GM12878 (cell line): ENCODE data around the gene COQ8B. TPM values are rescaled to one million over a fixed set of nuclear protein-coding genes. Genes with fewer than 3 reads are reported as not detected.
A peak's percentile ranks its signal among the peaks of the same experiment; 100 is the strongest.

Source experiments
- ASH2L ChIP-seq: fragments of 300-600, 200-600 bp; sonication (generic); IDR thresholded peaks from 2 replicates; pipeline ENCODE4 v1.6.1; 2017; ENCODE audit warnings: low read depth, mild to moderate bottlenecking, borderline replicate concordance
- BHLHE40 ChIP-seq, 2 experiments: fragments of 450-650 bp in 1 of 2; IDR thresholded peaks; 2 replicates each; pipeline ENCODE4 v1.6.1; 2011 to 2017; ENCODE audit warnings: low read depth in 2 of 2, borderline replicate concordance in 1 of 2, improper control_type of control experiment in 1 of 2, low read length in 1 of 2, mild to moderate bottlenecking in 1 of 2
- BMI1 ChIP-seq: fragments of 450-650 bp; IDR thresholded peaks from 2 replicates; pipeline ENCODE4 v1.6.1; 2016; ENCODE audit warnings: mild to moderate bottlenecking, moderate library complexity, borderline replicate concordance
- BRCA1 ChIP-seq: IDR thresholded peaks from 2 replicates; pipeline ENCODE4 v1.6.1; 2011; ENCODE audit warnings: low read depth, low read length, improper control_type of control experiment
- CREM ChIP-seq: IDR thresholded peaks from 2 replicates; pipeline ENCODE4 v1.6.1; 2014; ENCODE audit warnings: antibody characterized with exemption, low read depth
- CUX1 ChIP-seq: IDR thresholded peaks from 2 replicates; pipeline ENCODE4 v1.6.1; 2012; ENCODE audit warnings: improper control_type of control experiment, low read depth, low read length; ENCODE audit not compliant: insufficient replicate concordance
- E2F4 ChIP-seq: IDR thresholded peaks from 2 replicates; pipeline ENCODE4 v1.6.1; 2012; ENCODE audit warnings: low read depth, low read length, improper control_type of control experiment
- ESRRA ChIP-seq: IDR thresholded peaks from 2 replicates; pipeline ENCODE4 v1.6.1; 2012; ENCODE audit warnings: mild to moderate bottlenecking, low read length, improper control_type of control experiment
- FOS ChIP-seq: IDR thresholded peaks from 3 replicates; pipeline ENCODE4 v1.6.1; 2011; ENCODE audit warnings: borderline replicate concordance; ENCODE audit not compliant: insufficient read length; ENCODE audit errors: extremely low read depth
- FOXK2 ChIP-seq: fragments of 450-650 bp; IDR thresholded peaks from 2 replicates; pipeline ENCODE4 v1.6.1; 2017; ENCODE audit warnings: mild to moderate bottlenecking, moderate library complexity
- HDGF ChIP-seq: fragments of 450-650 bp; IDR thresholded peaks from 2 replicates; pipeline ENCODE4 v1.6.1; 2016; ENCODE audit warnings: antibody characterized with exemption
- MEF2A ChIP-seq: IDR thresholded peaks from 2 replicates; pipeline ENCODE4 v1.6.1; 2011; ENCODE audit warnings: low read depth, mild to moderate bottlenecking, low read length, moderate library complexity; ENCODE audit not compliant: insufficient read depth
- NBN ChIP-seq: fragments of 450-650 bp; IDR thresholded peaks from 2 replicates; pipeline ENCODE4 v1.6.1; 2016
- SIN3A ChIP-seq: IDR thresholded peaks from 2 replicates; pipeline ENCODE4 v1.6.1; 2012; ENCODE audit warnings: low read depth, low read length, improper control_type of control experiment
- SREBF1 ChIP-seq: IDR thresholded peaks from 2 replicates; pipeline ENCODE4 v1.6.1; 2012; ENCODE audit warnings: mild to moderate bottlenecking, low read length
- STAT1 ChIP-seq: fragments of 450-650 bp; conservative IDR thresholded peaks from 2 replicates; pipeline ENCODE4 v1.6.1; 2014; ENCODE audit warnings: antibody characterized with exemption, mild to moderate bottlenecking
- TARDBP ChIP-seq: IDR thresholded peaks from 2 replicates; pipeline ENCODE4 v1.6.1; 2016; ENCODE audit warnings: borderline replicate concordance
- TCF3 ChIP-seq: IDR thresholded peaks from 2 replicates; pipeline ENCODE4 v1.6.1; 2012; ENCODE audit warnings: low read depth, mild to moderate bottlenecking, low read length, borderline replicate concordance; ENCODE audit not compliant: insufficient read depth
- USF2 ChIP-seq: IDR thresholded peaks from 2 replicates; pipeline ENCODE4 v1.6.1; 2011; ENCODE audit warnings: low read depth, low read length, improper control_type of control experiment, borderline replicate concordance
- YBX1 ChIP-seq: fragments of 450-650 bp; IDR thresholded peaks from 2 replicates; pipeline ENCODE4 v1.6.1; 2016; ENCODE audit warnings: antibody characterized with exemption
- ZNF24 ChIP-seq: fragments of 450-650 bp; IDR thresholded peaks from 2 replicates; pipeline ENCODE4 v1.6.1; 2017; ENCODE audit warnings: antibody characterized with exemption, mild to moderate bottlenecking
- polyA plus RNA-seq, 11 experiments: library from polyadenylated mRNA; depleted of rRNA in 4 of 11; unstranded in 6 of 11; stranded (reverse) in 5 of 11; fragments of >200 nt; fragmentation: Nextera tagmentation in 4 of 11; fragmentation: Illumina TruSeq in 1 of 11; extraction: Ambion mirVana in 4 of 11; extraction: Trizol in 1 of 11; gene quantifications; 1 replicate in 1 of 11; 2 replicates in 10 of 11; pipeline versions ENCODE4 v1.2.1 to v1.2.3, GENCODE V29; 2011 to 2016; ENCODE audit warnings: inconsistent platforms in 2 of 11, missing spikeins in 2 of 11, low read depth in 1 of 11
- total RNA-seq, 4 experiments: library from RNA; depleted of rRNA in 3 of 4; stranded (reverse); fragments of >200 nt in 3 of 4; fragmentation: Illumina TruSeq in 1 of 4; extraction: Trizol in 1 of 4; gene quantifications; 2 replicates each; pipeline versions ENCODE4 v1.2.1 to v1.2.3, GENCODE V29; 2013 to 2021
- TF ChIP-seq, protein P1 (sequence below): fragments of 450-650 bp; IDR thresholded peaks from 2 replicates; pipeline ENCODE4 v1.6.1; 2018; ENCODE audit warnings: mild to moderate bottlenecking, low read depth, moderate library complexity; ENCODE audit not compliant: partially characterized antibody

The COQ8B gene
- total and polyA plus RNA-seq, 10 of the 15 experiments (the other 5 are each of a cell fraction or from before 2014, with no cell fraction given), result 0.39 to 37.1 (median 16.8) TPM

- TF ChIP-seq, protein P1, sequence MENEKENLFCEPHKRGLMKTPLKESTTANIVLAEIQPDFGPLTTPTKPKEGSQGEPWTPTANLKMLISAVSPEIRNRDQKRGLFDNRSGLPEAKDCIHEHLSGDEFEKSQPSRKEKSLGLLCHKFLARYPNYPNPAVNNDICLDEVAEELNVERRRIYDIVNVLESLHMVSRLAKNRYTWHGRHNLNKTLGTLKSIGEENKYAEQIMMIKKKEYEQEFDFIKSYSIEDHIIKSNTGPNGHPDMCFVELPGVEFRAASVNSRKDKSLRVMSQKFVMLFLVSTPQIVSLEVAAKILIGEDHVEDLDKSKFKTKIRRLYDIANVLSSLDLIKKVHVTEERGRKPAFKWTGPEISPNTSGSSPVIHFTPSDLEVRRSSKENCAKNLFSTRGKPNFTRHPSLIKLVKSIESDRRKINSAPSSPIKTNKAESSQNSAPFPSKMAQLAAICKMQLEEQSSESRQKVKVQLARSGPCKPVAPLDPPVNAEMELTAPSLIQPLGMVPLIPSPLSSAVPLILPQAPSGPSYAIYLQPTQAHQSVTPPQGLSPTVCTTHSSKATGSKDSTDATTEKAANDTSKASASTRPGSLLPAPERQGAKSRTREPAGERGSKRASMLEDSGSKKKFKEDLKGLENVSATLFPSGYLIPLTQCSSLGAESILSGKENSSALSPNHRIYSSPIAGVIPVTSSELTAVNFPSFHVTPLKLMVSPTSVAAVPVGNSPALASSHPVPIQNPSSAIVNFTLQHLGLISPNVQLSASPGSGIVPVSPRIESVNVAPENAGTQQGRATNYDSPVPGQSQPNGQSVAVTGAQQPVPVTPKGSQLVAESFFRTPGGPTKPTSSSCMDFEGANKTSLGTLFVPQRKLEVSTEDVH, result no peak
- TF ChIP-seq TCF3 (peak; percentile 96), SREBF1 (no peak), HDGF (no peak), TARDBP (no peak), ZNF24 (no peak), YBX1 (no peak), NBN (peak; percentile 27; the same call in 1 of the 2 replicates), ASH2L (no peak), CREM (no peak), ESRRA (no peak), E2F4 (no peak), STAT1 (no peak), MEF2A (no peak), BMI1 (no peak), SIN3A (no peak), FOXK2 (no peak), BHLHE40 (IDR thresholded peaks at IDR 0.05; ENCODE audit: borderline replicate concordance in 1 of 2, low read depth in 2 of 2, low read length in 1 of 2) (peak; percentile 18 to 72; a peak in 2 of 4 replicates), BRCA1 (no peak), FOS (no peak), USF2 (peak; percentile 69), CUX1 (no peak)
Observed at GRCh38 chr19:40662925-40663694, 53.6 kb downstream of the COQ8B start (continued).
